Stimulated activated CD8-positive, alpha-beta memory T cell treated with anti-CD3 and anti-CD28 coated beads, Interleukin-15, amount 100 ng/mL, for 24 hours (primary cell): ENCODE data around the gene TMEM37.

Experiments
- DNase-seq: peaks from one replicate; pipeline ENCODE4 v3.0.0-alpha.2; 2020; ENCODE audit warnings: low read depth

Gene TMEM37

DNA sequence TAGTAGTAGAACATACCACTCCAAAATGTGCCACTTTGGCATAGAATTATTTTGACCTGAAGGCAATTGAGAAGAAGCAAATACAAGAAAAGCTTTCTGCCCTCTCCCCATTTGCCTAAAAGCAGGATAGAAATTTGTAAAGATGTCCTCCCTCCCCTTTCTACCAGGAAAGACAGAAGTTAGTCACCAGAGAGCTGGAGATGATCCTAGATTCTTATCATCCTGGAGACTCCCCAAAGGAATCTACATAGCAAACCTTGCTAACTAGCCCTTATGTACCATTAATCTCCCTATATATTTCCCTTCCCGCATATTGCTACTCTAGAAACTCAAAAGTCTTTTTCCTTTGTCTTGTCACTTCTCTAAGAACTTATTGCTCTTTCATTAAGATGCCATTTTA lies 12.6 kb upstream of the TMEM37 start:
- DNase-seq = no peak

DNA sequence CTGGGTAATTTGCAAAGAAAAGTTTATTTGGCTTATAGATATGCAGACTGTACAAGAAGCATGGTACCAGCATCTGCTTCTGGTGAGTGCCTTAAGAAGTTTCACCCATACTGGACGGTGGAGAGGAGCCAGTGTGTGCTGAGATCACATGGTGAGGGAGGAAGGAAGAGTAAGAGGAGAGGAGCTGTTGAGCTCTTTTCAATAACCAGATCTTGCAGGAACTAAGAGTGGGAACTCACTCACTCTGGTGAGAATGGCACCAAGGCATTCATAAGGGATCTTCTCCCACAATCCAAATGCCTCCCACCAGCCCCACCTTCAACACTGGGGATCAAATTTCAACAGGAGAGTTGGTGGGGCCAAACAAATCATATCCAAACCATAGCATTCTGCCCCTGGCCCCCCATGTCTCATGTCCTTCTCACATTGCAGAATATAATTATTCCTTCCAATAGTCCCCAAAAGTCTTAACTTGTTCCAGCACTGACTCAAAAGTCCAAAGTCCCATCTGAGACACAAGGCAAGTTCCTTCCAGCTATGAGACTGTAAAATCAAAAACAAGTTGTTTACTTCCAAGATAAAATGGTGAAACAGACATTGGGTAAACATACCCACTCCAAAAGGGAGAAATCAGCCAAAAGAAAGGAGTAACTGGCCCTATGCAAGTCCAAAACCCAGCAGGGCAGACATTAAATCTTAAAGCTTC lies 11.7 kb upstream of the TMEM37 start:
- DNase-seq = no peak

DNA sequence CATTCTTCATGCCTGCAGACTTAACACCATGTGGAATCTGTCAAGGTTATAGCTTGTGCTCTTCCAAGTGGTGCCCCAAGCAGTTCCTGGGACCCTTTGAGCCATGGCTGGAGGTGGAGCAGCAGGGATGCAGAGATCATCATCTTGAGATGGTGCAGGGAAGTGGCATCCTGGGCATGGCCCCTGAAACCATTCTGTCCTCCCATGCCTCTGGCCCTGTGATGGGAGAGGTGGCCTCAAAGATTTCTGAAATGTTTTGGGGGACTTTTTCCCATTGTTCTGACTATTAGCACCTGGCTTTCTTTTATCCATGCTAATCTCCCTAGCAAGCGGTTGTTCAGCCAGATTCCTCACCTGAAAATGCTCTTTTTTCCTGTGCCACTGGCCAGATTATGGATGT lies 10.3 kb upstream of the TMEM37 start:
- no peak for DNase-seq

DNA sequence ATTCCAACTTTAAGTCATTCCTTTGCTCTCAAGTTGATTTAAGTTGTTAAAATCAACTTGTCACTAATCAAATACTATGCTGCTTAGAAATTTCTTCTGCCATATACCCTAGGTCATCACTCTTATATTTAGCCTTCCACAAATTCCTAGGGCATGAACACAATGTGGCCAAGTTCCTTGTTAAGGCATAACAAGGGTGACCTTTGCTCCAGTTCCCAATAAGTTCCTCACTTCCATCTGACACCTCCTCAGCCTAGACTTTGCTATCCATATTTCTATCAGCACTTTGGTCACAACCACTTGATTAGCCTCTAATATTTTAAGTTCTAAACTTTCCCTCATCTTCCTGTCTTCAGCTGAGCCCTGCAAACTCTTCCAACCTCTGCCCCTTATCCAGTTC lies 9.9 kb upstream of the TMEM37 start:
- no peak for DNase-seq

DNA sequence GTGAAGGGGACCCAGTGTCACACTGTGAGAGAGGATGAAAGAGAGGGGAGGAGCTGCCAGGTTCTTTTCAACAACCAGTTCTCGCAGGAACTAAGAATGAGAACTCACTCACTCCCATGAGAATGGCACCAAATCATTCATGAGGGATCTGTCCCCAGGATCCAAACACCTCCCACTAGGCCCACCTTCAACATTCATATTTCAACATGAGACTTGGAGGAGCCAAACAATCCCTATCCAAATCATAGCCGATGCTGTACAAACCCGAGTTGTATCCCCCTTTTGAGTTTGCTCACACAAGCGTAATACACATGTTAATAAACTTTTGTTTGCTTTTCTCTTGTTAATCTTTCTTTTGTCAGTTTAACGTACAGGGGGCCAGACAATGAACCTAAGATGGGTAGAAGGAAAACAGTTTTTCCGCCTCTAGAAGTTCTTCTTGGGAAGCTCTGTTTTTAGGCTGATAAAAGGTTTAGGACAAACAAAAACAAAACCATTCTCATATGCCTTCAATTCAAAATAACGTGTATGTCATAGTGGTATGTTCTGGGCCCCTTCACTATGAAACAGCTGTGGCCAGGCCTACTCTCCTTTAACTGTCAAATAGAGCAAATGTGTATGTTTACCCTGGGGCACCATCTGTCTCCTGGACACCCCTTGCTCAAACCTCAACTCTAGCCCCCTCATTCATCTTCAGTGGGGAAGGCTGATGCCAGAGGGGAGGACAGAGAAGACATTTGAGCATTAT lies 9.1 kb upstream of the TMEM37 start:
- no peak for DNase-seq

DNA sequence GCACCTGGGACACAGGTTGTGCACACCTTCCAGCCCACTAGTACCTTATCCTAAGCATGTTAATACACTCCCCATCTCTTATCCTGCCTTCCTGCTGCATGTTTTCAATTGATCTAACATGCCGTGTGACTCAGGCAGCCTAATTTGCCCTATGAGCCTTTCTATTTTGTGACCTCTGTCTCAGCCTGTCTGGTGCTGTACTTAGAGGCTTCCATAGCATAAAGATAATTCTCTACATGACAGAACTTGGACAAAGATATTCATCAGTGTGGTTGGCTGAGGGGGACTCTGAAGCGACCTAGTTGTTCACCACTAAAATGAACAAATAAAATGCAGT lies 8.6 kb upstream of the TMEM37 start:
- DNase-seq = no peak

DNA sequence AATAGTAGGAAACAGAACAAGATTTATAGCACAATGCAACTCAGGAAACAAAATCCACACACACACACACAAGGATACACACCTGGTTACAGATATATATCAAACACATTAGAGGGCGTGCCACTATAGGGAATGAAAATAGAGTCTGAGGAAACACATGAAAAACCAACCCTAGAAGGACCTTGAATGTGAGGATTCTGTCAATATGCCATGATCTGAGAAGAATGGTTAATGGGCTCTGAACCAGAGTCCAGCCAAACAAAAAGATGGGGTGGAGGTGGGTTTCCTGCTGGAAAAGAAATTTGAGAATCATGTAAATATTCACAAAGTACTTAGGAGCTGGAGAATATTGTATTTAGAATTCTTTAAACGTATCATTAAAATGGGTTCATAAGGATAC lies 7.8 kb upstream of the TMEM37 start:
- DNase-seq = no peak

DNA sequence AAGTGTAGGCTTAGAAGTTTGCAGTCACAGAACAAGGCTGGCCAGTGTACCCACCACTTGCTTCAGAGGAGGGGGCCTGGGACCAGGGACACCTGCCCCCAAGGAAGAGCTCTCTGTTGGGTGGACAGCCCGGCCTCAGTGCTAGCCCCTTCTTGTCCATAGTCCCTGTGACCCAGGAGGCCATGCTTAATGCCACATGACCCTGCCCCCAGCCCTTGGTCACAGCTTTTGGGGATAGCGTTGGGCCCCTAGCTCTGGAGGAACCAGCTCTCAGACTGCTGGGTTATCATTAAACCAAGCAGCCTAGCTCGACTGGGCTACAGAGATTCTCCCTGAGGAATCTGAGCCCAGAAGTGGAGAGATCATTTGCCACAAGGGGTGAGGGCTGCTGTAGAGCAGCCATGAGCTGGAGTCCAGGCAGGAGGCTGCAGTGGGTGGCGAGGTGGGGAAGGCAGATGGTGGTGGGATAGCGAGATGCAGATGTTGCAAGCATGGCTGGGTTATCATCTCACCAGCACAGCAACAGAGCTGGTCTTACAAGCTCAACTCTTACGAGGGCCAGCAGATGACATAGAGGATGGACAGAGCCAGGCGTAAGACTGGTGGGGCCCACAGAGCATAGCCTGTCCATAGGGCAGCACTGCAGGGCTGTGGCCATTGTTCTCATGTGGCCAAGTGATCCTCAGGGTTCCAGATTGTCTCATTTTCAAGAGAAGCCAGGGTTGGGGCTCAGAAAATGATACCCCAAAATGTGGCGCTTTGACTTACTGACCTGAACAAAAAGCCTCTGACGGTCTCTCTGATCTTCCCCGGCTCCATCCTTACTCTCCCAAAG lies 7.2 kb upstream of the TMEM37 start:
- DNase-seq = no peak

DNA sequence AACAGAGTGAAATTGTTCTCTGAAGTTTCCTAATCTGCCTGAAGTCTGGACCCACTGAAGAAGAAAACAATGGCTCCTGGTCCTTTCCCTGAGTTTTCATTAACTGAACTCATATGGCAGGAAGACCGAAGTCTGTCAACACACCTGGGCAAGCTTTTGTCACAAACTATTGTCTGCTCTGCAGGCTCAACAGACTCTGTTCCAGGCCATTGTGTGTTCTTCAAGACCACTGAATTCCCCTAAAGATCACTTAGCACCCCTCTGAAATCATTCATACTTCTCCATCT lies 6.6 kb upstream of the TMEM37 start:
- no peak for DNase-seq

DNA sequence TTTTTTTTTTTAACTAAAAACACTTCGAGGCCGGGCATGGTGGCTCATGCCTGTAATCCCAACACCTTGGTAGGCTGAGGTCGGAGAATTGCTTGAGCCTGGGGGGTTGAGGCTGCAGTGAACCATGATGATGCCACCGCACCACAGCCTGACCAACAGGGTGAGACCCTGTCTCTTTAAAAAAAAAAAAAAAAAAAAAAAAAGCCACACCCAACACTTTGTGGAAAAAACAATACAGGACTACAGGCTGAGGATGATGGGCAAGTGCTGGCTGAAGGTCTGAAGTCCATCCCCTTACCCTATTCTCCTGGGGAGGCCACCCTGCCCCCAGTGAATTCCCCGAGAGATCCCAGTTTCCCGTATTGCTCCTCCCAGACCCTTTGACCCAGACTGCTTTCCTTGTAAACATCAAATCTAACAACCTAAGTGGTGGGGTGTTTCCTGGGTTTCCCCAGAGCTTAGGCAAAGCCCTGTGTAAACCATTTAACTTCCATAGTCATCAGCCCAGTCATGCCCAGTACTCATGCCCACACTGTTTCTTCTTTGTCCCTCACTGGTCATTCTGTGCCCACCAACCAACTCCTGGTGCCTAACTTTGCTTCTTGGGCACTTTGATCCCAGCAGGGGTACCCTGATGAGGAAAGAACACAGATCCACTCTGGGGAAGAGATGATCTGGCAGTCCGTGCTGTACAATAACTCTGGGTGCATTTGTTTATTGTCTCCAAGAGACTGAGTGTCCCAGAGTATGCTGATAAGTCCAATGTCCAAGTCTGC lies 5.8 kb upstream of the TMEM37 start:
- no peak for DNase-seq

DNA sequence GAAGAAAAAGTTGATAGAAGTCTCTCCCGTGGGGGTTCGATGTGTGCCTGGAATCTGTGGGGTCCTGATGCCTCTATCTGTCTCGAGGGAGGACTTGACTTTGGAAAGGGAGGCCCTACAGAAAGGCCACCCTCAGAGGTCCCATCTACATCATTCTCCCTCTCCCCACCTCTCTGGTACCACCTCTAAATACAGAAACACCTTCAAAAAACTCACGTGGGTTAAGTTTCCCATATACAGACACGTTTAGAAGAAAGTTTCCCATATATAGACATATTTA lies 5.3 kb upstream of the TMEM37 start:
- no peak for DNase-seq

DNA sequence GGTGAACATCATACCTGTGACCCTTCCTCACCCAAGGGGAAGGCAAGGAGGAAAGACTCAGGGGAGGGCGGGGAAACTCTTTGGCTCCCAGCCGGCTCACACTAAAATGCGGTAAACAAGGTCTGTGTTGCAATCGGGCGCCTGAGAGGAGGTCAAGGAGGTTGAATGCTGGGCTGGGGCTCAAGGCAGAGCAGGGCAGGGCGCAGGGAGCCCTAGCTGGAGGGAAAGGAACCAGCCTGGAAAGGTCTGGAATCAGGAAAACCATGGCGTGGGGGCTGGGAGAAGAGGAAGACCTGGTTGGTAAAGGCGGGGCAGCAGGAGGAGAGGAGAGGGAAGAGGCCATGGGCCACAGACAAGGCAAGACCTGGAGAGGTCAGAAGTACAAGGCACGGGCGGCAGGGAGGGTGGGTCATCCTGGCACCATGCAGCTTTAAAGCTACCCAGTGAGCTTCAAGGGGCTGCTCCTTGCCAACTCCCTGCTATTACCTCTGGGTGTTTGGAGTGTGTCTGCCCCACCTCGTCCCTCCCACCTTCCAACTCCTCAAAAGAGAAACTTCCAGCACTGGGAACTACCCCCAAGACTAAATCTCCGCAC lies 4.8 kb upstream of the TMEM37 start:
- DNase-seq = no peak

DNA sequence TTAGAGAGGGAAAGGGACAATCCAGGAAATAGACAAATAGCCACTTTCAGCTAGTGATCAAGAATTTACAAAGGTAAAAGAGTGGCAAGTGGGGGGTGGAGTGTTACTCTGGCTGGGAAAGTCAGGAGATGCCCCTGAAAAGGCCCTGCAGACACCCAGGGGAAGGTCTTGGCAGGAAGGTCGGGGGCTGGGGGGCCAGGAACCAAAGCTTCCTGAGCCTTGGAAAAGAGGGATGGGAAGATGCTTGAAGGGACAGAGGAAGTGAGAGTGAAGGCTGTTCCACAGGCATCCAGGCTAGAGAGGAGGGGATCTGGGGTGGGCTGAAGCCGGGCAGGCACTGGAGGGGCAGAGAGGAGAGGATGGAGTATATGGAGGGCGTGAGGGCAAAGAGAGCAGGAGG lies 3.9 kb upstream of the TMEM37 start:
- DNase-seq = no peak

DNA sequence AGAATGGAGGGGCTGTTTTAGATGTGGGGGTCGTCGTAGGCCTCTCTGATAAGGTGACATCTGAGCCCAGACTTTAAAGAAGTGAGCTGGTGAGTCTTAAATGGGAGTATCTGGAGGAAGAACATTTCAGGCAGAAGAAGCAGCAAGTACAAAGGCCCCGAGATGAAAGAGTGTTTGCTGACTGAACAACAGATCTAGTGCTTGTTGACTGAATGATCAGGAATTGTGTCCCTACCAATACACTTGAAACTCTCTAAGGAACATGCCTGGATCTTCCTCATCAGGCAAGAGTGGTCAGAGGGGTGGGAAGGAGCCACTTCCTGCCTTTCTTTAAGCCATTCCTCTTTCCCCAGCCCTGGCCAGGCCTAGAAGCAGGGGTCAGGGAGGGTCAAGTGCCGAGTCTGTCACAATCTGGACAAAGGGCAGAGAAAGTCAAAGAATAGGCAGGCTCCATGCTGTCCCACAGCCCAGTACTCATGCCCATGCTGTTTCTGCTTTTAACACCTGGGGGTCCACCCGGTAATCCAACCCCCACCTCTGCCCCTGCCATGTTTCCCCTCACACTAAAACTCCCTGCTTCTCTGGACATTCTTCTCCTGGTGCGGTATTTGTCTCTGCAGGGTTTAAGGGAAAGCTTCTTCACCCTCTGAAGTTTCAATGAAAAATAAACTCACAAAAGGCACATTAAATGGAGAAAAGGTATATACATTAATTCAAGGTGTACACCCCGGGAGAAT lies 3.0 kb upstream of the TMEM37 start:
- DNase-seq = no peak

DNA sequence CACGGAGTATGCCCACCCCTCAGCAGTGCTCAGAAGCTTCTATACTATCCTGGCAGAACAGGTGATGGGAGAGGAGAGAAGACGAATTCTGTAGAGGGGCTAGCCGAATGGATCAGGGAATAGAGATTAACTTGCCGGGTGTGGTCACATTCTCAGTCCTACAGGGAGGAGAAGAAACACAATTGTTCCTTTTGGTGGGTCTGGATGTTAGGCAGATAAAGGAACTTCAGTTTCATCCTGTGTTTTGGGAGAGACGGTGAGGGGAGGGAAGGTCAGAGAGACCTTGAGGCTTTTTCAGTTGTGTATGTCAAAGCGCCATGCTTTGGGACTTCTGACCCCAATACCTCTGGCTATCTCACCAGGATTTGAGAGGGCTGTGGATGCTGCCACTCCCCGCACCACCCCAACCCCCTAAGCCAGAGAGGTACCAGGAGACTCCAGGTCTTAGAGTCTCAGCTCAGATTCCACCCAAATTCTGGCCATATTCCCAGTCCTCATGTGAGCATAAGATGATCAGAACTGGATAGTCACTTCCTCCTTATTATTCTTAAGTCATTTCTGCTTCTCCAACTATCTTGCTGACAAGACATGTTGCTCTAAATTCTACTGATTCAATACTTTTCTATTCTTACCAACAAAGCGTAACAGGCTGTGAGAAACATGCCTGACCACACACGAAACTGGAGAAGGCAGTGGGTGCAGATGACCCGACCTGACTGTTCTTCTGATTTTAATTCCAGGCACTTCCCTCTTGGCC lies 2.3 kb upstream of the TMEM37 start:
- no peak for DNase-seq

DNA sequence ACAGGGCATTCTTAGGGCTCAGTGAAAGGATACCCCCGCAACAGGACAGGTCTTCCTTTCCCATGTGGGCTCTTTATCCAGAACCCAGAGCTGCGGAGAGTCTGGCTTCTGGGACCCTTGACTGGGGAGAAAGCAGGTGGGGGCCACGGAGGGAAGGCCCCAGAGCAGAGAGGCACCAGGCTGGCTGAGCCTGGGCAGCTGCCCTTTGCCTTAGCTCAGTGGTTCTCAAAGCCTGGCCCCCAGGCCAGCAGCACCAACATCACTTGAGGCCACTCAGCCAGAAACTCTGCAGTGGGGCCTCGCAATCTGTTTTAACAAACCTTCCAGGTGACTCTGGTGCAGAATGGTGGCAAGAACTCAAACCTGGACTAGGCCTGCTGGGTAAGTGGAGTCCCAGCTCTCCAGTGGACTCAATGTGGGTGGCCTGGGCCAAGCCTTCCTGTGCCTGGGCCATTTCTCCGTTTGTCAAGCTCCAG lies 1.6 kb upstream of the TMEM37 start:
- DNase-seq = no peak

DNA sequence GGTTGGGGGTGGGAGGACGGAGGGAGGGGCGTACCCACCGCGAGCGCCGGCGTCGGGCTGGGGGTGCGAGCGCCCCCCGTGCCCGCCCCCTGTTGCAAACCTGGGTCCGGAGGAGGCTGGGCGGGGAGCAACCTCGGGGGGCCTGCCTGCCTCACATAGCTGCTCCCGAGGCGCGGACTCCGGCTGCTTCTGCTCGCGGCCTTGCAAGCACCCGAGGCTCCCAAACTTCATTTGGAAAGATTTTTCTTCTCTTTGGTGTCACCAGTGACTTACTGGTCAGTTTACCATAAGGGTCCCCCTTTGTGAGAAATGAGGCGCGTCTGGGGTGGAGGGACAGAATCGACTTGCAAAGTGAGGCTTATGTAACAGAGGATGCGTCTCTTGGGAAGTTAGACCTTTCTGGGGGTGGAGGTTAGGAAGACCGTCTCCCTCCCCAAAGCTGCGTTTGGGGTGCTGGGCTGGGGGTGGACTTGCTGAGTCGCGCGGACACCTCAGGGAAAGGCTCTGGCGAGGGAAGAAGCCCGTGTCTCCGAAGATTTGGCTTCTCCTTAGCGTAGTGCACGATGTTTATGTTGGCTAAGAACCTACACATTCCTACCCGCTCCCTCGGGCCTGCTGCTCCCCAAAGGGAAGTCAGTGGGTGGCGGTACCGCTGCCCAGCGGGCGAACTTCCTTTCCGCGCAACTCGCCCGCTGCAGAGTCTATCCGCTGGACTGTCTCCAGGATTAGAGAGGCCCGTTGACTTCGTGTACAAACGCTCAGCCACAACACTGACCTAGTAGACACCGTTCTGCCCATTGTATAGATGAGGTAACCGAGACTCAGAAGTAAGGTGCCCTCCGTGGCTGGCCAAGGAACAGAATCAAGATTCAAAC lies 559 bp downstream of the TMEM37 start:
- DNase-seq = no peak

DNA sequence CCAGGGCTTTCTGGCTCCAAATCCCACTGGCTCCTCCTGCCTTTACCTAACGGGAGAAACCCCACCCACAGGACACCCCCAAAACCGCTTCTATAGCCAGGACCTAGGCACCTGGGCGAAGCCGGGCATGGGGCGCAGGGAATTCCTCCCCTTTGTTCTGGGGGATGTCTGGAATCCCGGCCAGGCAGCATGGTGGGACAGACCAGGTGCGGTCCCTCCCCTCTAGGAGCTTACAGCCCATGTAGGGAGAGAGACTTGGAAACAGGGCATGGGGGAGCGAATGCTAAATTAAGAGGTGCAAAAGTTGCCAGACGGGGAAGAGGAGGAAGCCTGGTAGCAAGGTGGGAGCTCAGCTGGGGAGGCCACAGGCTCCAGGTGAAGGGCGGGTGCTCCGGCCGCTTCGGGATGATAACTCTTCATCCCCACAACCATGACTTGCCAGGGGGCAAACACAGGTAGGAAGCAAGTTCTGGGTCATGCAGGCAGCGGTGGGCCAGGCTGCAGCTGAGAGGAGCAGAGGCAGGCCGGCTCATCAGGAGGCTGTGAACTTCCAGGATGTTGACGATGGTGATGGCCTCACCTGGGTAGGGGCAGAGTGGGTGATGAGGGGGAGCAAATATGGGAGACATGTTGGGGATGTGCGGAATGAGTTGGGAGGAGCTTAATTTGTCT lies 1.3 kb downstream of the TMEM37 start:
- no peak for DNase-seq

DNA sequence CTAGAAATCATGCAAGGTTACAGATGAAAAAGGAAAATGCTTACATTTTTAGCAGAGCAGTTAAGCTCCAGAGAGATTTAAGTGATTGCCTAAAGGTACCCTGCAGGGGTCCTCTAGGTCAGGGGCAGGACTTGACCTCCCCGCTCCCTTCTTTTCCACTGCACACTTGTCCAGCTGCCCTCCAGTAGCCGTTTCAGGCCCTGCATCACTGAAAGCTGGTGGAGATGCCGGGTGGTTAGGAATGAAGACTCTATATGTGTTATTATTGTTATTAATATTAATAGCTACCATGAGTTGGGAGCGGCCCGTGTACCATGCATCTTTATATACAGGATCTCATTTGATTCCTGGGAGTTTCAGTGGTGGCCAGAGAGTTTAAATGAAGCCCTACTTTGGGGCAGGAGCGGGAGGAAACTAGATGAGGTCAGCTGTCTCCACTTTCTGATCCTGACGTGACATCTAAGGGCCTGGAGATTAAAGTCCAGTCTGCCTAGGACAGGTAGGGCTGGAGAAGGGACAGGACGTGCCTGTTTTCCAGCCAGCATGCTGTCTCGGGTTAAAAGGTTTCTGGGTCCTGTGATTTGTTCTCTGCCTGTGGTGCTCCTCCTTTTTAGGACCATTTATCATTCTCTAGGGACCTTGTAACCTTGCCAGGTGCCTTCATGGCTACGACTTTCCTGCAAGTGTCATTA lies 2.1 kb downstream of the TMEM37 start:
- no peak for DNase-seq
